Gastrocnemius medialis (tissue), 4 donors: ENCODE results near the gene CACNA1A.
"Not testable (repeated sequence)": the region's sequence is repeated elsewhere in the genome, so short reads cannot be mapped to it uniquely, and the experiment has no call there.

Experiments
- CTCF ChIP-seq, 5 experiments: fragments of 450-650 bp in 3 of 5; fragments of 200-600 bp in 2 of 5; sonication (generic) in 2 of 5; IDR thresholded peaks in 4 of 5; conservative IDR thresholded peaks in 1 of 5; 1 replicate in 4 of 5; 2 replicates in 1 of 5; pipeline ENCODE4 v1.5.1; 2016 to 2019; ENCODE audit warnings: antibody characterized with exemption in 5 of 5, mild to moderate bottlenecking in 3 of 5, moderate library complexity in 3 of 5
- POLR2A ChIP-seq, 2 donors: fragments of 450-650 bp; IDR thresholded peaks; one replicate each; pipeline ENCODE4 v1.6.1; 2017; ENCODE audit warnings: antibody characterized with exemption in 2 of 2, mild to moderate bottlenecking in 2 of 2, moderate library complexity in 2 of 2

- TF ChIP-seq CTCF (IDR thresholded peaks at IDR 0.05 in 4 of 5, conservative IDR thresholded peaks at IDR 0.05 in 1 of 5); POLR2A (IDR thresholded peaks at IDR 0.05): not testable (repeated sequence)
Observed at GRCh38 chr19:13185763-13186657, 320.3 kb downstream of the CACNA1A start.
